ENCODE measurements around the gene C17orf114.

DNA sequence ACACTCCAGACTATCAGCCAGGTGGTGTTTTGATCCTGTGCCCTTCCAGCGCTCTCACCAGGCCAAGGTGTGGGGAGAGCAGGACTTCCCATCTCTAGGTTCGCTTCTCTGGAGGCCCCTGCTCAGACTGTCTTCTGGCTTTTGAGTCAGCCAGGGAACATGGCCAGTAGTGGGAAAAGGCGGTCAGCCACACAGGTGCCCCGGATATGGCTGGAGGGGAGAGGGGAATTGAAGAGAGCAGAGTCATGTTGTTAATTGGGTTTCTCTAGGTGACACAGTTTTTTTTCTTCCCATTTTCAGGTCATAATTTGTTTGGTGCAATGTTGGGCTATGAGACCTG is 32.5 kb upstream of the C17orf114 start:
- no peak for TF ChIP-seq CTCF (IDR thresholded peaks at IDR 0.05)
- no peak for TF ChIP-seq POLR2A (IDR thresholded peaks at IDR 0.05)

Measured in testis (tissue), 2 donors.